Measurements from ENCODE around the gene HHLA2.

HHLA2 gene

DNA sequence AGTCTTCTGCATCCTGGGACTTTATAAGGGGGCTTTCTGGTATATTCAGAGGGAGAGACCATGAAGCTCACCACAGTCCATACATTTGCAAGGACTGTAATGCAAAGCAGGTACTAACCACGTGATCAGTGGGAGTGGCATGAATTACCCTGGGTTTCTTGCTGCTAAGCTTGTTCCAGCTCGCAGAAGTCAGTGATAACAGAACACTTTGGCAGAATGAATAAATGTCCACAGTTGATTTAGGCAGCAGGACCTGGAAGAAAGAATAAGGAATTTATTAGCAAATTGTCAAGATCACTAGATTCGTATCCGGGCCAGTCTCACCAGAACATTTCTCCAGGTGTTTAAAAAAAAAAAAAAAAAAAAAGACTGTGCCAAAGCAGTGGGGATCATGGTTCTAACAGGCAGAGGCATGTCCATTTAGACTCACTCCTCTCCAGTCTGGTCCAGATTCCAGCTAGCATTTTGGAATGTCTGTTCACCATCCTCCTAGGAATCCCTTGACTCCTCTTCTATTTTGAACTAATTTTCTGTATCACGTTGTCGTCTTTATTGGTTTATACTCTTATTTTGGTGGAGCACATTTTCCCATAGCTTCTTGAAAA is 24.5 kb downstream of the HHLA2 start:
- FAIRE-seq (no peak), DNase-seq (ENCODE audit: insufficient read length, low spot score) (no peak)
- TF ChIP-seq POLR2AphosphoS5 (IDR thresholded peaks at IDR 0.05; ENCODE audit: low read depth, low read length) (no peak), PAX5 (IDR thresholded peaks at IDR 0.05; ENCODE audit: insufficient read depth, low read length, severe bottlenecking) (no peak), POU2F2 (IDR thresholded peaks at IDR 0.05; ENCODE audit: low read depth, low read length) (no peak), SPI1 (IDR thresholded peaks at IDR 0.05; ENCODE audit: low read depth, low read length) (no peak), POLR2A (IDR thresholded peaks at IDR 0.05; ENCODE audit: low read depth, low read length) (no peak), TAF1 (IDR thresholded peaks at IDR 0.05; ENCODE audit: low read depth, low read length) (no peak)

DNA sequence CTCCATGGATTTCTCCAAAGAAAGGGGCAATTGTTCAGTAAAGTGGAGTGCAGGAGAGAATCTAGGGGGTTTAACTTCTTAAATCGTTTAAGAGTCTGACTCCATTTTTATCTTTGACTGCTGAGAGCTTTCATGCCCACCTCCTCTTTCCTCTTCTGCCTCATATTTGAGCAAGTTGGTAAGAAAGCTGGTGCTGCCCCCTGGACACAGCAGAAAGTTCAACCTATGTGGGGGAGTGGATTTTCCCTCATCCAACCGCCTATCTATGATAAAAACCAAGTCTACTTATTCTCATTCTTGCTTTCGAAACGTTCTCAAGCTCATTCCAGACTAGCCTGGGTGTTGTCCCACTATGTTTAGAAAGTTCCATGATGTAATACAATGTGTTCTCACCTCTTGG is 26.0 kb downstream of the HHLA2 start:
- no peak for FAIRE-seq
- DNase-seq (ENCODE audit: insufficient read length, low spot score): no peak
- TF ChIP-seq PAX5 (IDR thresholded peaks at IDR 0.05; ENCODE audit: insufficient read depth, low read length, severe bottlenecking) (no peak), POLR2A (IDR thresholded peaks at IDR 0.05; ENCODE audit: low read depth, low read length) (no peak), POU2F2 (IDR thresholded peaks at IDR 0.05; ENCODE audit: low read depth, low read length) (no peak), TAF1 (IDR thresholded peaks at IDR 0.05; ENCODE audit: low read depth, low read length) (no peak), SPI1 (IDR thresholded peaks at IDR 0.05; ENCODE audit: low read depth, low read length) (no peak), POLR2AphosphoS5 (IDR thresholded peaks at IDR 0.05; ENCODE audit: low read depth, low read length) (no peak)

- TF ChIP-seq POU2F2 (IDR thresholded peaks at IDR 0.05; ENCODE audit: low read depth, low read length) (no peak), TAF1 (IDR thresholded peaks at IDR 0.05; ENCODE audit: low read depth, low read length) (no peak), POLR2AphosphoS5 (IDR thresholded peaks at IDR 0.05; ENCODE audit: low read depth, low read length) (no peak), PAX5 (IDR thresholded peaks at IDR 0.05; ENCODE audit: insufficient read depth, low read length, severe bottlenecking) (no peak), SPI1 (IDR thresholded peaks at IDR 0.05; ENCODE audit: low read depth, low read length) (no peak), POLR2A (IDR thresholded peaks at IDR 0.05; ENCODE audit: low read depth, low read length) (no peak)
- no peak for DNase-seq (ENCODE audit: insufficient read length, low spot score)
- FAIRE-seq: no peak
Measured at GRCh38 chr3:108324177-108324576, 27.8 kb downstream of the HHLA2 start.

DNA sequence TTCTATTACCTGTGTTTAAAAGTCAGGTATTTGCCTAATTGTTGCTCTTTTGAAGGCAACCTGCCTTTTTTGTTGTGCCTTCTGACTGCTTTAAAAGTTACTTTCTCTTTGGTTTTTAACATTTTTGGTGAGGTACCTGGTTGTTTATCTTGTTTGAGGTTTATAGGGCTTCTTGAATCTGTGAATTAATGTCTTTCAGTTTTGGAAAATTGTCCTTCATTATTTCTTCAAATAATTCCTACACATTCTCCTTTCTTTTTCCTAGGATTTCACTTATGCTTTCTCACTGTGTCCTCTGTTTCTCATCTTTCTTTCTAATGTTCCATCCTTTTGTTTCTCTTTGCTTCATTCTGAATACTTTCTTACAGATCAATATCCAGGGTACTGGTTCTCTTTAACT is 30.8 kb downstream of the HHLA2 start:
- no peak for DNase-seq (ENCODE audit: insufficient read length, low spot score)
- TF ChIP-seq PAX5 (IDR thresholded peaks at IDR 0.05; ENCODE audit: insufficient read depth, low read length, severe bottlenecking) (no peak), TAF1 (IDR thresholded peaks at IDR 0.05; ENCODE audit: low read depth, low read length) (no peak), POLR2AphosphoS5 (IDR thresholded peaks at IDR 0.05; ENCODE audit: low read depth, low read length) (no peak), POU2F2 (IDR thresholded peaks at IDR 0.05; ENCODE audit: low read depth, low read length) (no peak), SPI1 (IDR thresholded peaks at IDR 0.05; ENCODE audit: low read depth, low read length) (no peak), POLR2A (IDR thresholded peaks at IDR 0.05; ENCODE audit: low read depth, low read length) (no peak)
- FAIRE-seq: no peak

DNA sequence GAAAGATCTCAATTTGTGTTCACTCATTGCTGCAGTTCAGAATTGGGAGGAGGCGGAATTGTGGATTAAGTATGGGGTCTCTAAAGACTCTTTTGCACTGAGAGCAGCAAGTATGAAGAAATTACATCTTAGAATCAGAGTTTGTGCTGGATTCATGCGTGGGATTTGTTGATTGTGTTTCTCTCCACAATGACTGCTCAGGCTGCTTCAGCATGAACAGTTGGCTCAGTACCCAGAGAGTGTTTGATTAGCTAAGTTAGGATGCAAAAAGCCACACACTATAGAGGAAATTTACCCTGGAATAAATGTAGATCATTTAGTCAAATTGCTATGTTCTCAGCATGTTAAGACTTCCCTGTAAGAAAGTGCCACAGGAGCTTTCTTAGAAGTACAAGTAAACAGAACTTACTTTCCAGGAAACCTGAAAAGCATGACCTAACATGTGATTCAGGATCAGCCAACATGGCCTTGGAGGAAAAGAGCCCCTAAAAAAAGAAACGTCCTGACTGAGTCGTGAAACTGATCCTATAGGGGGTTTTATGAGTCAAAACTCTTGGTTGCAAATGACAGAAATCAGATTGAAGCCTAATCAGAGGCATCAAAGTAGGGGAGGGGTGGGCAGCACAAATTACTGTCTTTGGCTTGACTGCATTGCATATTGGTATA is 32.6 kb downstream of the HHLA2 start:
- TF ChIP-seq POLR2AphosphoS5 (IDR thresholded peaks at IDR 0.05; ENCODE audit: low read depth, low read length) (no peak), TAF1 (IDR thresholded peaks at IDR 0.05; ENCODE audit: low read depth, low read length) (no peak), PAX5 (IDR thresholded peaks at IDR 0.05; ENCODE audit: insufficient read depth, low read length, severe bottlenecking) (no peak), POU2F2 (IDR thresholded peaks at IDR 0.05; ENCODE audit: low read depth, low read length) (no peak), POLR2A (IDR thresholded peaks at IDR 0.05; ENCODE audit: low read depth, low read length) (no peak), SPI1 (IDR thresholded peaks at IDR 0.05; ENCODE audit: low read depth, low read length) (no peak)
- FAIRE-seq (no peak), DNase-seq (ENCODE audit: insufficient read length, low spot score) (no peak)

DNA sequence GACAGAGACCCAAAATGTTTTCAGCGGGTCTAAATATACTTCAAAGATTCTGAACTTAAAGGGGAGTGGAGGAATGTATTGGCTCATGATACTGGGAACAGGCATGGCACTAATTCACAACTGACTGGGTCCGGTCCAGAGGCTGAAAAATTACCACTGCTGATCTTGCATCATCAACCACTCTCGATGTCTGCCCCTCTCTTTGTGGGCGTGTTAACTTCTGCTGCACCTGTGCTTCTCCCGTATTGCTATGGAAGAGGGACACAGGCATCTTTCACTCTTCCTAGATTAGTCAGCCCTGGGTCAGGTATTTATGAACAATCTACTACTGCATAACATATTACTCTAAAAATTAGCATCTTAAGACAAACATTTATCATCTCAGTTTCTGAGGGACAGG is 33.2 kb downstream of the HHLA2 start:
- TF ChIP-seq SPI1 (IDR thresholded peaks at IDR 0.05; ENCODE audit: low read depth, low read length) (no peak), POU2F2 (IDR thresholded peaks at IDR 0.05; ENCODE audit: low read depth, low read length) (no peak), POLR2AphosphoS5 (IDR thresholded peaks at IDR 0.05; ENCODE audit: low read depth, low read length) (no peak), PAX5 (IDR thresholded peaks at IDR 0.05; ENCODE audit: insufficient read depth, low read length, severe bottlenecking) (no peak), TAF1 (IDR thresholded peaks at IDR 0.05; ENCODE audit: low read depth, low read length) (no peak), POLR2A (IDR thresholded peaks at IDR 0.05; ENCODE audit: low read depth, low read length) (no peak)
- DNase-seq (ENCODE audit: insufficient read length, low spot score): no peak
- FAIRE-seq: peak; percentile 31

DNA sequence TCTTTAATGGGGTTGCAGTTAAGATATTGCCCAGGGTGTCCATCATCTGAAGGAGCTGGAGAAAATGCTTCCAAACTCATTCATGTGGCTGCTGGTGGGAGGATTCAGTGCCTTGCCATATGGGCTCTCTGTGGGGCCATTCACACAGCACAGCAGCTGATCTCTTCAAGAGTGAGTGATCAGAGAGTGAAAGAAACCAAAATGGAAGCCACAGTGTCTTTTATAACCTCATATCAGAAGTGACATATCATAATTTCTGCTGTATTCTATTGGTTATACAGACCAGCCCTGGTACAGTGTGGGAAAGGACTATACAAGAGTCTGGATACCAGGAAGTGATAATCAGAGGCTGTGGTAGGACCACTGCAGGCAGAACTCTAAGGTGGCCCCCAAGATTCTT is 33.6 kb downstream of the HHLA2 start:
- no peak for FAIRE-seq
- DNase-seq (ENCODE audit: insufficient read length, low spot score): no peak
- TF ChIP-seq POU2F2 (IDR thresholded peaks at IDR 0.05; ENCODE audit: low read depth, low read length): no peak
- no peak for TF ChIP-seq TAF1 (IDR thresholded peaks at IDR 0.05; ENCODE audit: low read depth, low read length)
- no peak for TF ChIP-seq POLR2A (IDR thresholded peaks at IDR 0.05; ENCODE audit: low read depth, low read length)
- no peak for TF ChIP-seq SPI1 (IDR thresholded peaks at IDR 0.05; ENCODE audit: low read depth, low read length)
- TF ChIP-seq PAX5 (IDR thresholded peaks at IDR 0.05; ENCODE audit: insufficient read depth, low read length, severe bottlenecking): no peak
- TF ChIP-seq POLR2AphosphoS5 (IDR thresholded peaks at IDR 0.05; ENCODE audit: low read depth, low read length): no peak

- no peak for FAIRE-seq
- TF ChIP-seq SPI1 (IDR thresholded peaks at IDR 0.05; ENCODE audit: low read depth, low read length): no peak
- no peak for TF ChIP-seq PAX5 (IDR thresholded peaks at IDR 0.05; ENCODE audit: insufficient read depth, low read length, severe bottlenecking)
- TF ChIP-seq POU2F2 (IDR thresholded peaks at IDR 0.05; ENCODE audit: low read depth, low read length): no peak
- TF ChIP-seq TAF1 (IDR thresholded peaks at IDR 0.05; ENCODE audit: low read depth, low read length): no peak
- TF ChIP-seq POLR2A (IDR thresholded peaks at IDR 0.05; ENCODE audit: low read depth, low read length): no peak
- no peak for TF ChIP-seq POLR2AphosphoS5 (IDR thresholded peaks at IDR 0.05; ENCODE audit: low read depth, low read length)
- no peak for DNase-seq (ENCODE audit: insufficient read length, low spot score)
Measured at GRCh38 chr3:108331792-108332191, 35.4 kb downstream of the HHLA2 start.

DNA sequence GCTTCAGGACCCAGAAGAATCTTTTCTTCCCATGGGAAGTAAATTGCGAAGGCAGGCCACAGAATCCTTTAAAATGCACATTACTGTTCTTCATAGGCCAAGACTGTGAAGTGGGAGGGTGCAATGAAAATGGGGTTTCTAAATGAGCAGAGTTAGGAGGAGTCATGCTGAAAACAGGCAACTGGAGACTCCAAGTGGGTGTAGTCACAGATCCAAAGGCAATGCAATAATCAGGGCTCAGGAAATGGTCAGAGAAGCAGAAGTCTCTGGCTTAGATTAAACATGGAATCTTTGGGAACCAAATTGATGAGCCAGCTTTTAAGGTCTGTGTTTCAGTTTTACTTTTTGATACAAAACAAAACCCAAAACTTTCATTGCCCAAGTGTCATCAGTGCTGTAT is 37.6 kb downstream of the HHLA2 start:
- no peak for TF ChIP-seq TAF1 (IDR thresholded peaks at IDR 0.05; ENCODE audit: low read depth, low read length)
- no peak for DNase-seq (ENCODE audit: insufficient read length, low spot score)

GRCh38 chr3:108334701-108335100 is 38.4 kb downstream of the HHLA2 start:
- DNase-seq (ENCODE audit: insufficient read length, low spot score): no peak
- FAIRE-seq: no peak
- TF ChIP-seq POLR2A (IDR thresholded peaks at IDR 0.05; ENCODE audit: low read depth, low read length) (no peak), SPI1 (IDR thresholded peaks at IDR 0.05; ENCODE audit: low read depth, low read length) (no peak), POLR2AphosphoS5 (IDR thresholded peaks at IDR 0.05; ENCODE audit: low read depth, low read length) (no peak), TAF1 (IDR thresholded peaks at IDR 0.05; ENCODE audit: low read depth, low read length) (no peak), PAX5 (IDR thresholded peaks at IDR 0.05; ENCODE audit: insufficient read depth, low read length, severe bottlenecking) (no peak), POU2F2 (IDR thresholded peaks at IDR 0.05; ENCODE audit: low read depth, low read length) (no peak)

More for the DNA sequence above, 37.6 kb downstream of the HHLA2 start:
- FAIRE-seq: no peak

Measured in GM12891 (cell line).